BE2C (cell line): ENCODE measurements around the gene VTA1.

Experiments used
- DNase-seq: peaks from one replicate; pipeline ENCODE4 v3.0.0-alpha.2; 2020
- H3K27me3 ChIP-seq: fragments of 250-450 bp; sonication (Bioruptor Pico); 2 replicates; pipeline ENCODE4 v1.5.1; 2020; ENCODE audit warnings: mild to moderate bottlenecking
- H3K36me3 ChIP-seq: fragments of 250-450 bp; sonication (Bioruptor Pico); 2 replicates; pipeline ENCODE4 v1.5.1; 2020; ENCODE audit warnings: mild to moderate bottlenecking
- H3K4me1 ChIP-seq: fragments of 250-450 bp; sonication (Bioruptor Pico); 2 replicates; pipeline ENCODE4 v1.5.1; 2020
- H3K4me3 ChIP-seq: 2 replicates; pipeline ENCODE4 v1.5.1; 2011; ENCODE audit warnings: low read depth, low read length
- H3K9me3 ChIP-seq: fragments of 250-450 bp; sonication (Bioruptor Pico); 2 replicates; pipeline ENCODE4 v1.5.1; 2020
- TF ChIP-seq, protein P1 (sequence below): IDR thresholded peaks from 2 replicates; pipeline ENCODE4 v1.5.1; 2012; ENCODE audit warnings: mild to moderate bottlenecking, low read depth, low read length

Gene VTA1

DNA sequence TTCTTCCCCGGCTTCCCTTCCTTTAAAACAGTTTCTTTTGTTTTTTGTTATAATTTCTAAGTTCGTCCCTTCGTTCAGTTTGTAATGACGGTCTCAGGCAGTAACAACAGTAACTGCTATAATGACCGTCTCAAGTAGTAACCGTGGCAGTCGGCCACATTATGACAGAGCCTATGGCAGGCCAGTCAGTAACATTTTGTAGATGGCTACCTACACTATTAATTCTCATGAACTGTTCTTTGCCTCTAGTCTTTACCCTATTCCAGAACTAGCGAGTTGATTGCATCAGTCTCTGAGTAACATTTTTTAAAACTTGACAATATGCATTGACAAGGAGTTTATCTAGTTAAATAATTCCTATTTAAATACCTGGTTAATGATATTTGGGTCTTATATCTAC lies 111.7 kb downstream of the VTA1 start:
- H3K4me1 ChIP-seq = no peaks in the 10 kb centered on the region
- no peak for DNase-seq
- H3K9me3 ChIP-seq = no peaks in the 10 kb centered on the region
- no peaks in the 10 kb centered on the region for H3K36me3 ChIP-seq
- TF ChIP-seq, protein P1, sequence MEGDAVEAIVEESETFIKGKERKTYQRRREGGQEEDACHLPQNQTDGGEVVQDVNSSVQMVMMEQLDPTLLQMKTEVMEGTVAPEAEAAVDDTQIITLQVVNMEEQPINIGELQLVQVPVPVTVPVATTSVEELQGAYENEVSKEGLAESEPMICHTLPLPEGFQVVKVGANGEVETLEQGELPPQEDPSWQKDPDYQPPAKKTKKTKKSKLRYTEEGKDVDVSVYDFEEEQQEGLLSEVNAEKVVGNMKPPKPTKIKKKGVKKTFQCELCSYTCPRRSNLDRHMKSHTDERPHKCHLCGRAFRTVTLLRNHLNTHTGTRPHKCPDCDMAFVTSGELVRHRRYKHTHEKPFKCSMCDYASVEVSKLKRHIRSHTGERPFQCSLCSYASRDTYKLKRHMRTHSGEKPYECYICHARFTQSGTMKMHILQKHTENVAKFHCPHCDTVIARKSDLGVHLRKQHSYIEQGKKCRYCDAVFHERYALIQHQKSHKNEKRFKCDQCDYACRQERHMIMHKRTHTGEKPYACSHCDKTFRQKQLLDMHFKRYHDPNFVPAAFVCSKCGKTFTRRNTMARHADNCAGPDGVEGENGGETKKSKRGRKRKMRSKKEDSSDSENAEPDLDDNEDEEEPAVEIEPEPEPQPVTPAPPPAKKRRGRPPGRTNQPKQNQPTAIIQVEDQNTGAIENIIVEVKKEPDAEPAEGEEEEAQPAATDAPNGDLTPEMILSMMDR = no peak
- no peaks in the 10 kb centered on the region for H3K27me3 ChIP-seq
- no peak overlapping the region for H3K4me3 ChIP-seq

- no peaks in the 10 kb centered on the region for H3K9me3 ChIP-seq
- H3K36me3 ChIP-seq = no peaks in the 10 kb centered on the region
- DNase-seq = no peak
- H3K27me3 ChIP-seq = no peaks in the 10 kb centered on the region
- no peak overlapping the region for H3K4me3 ChIP-seq
- H3K4me1 ChIP-seq = no peaks in the 10 kb centered on the region
- TF ChIP-seq, protein P1 = no peak
Observed at GRCh38 chr6:142260748-142261147, 113.7 kb downstream of the VTA1 start.

DNA sequence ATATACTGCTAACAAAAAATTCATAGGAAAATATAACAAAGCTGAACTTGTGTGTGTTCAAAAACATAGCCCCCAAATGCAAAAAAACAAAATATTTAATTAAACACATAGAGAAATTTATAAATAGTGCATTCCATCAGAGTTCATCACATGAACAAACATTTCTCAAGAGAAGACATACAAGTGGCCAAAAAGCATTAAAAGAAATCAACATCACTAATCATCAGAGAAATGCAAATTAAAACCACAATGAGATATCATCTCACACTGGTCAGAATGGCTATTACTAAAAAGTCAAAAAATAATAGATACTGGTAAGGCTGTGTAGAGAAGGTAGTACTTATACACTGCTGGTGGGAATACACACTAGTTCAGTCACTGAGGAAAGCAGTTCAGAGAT lies 115.2 kb downstream of the VTA1 start:
- H3K36me3 ChIP-seq = no peaks in the 10 kb centered on the region
- TF ChIP-seq, protein P1 = no peak
- H3K4me3 ChIP-seq = no peak overlapping the region
- no peak for DNase-seq
- H3K27me3 ChIP-seq = no peaks in the 10 kb centered on the region
- no peaks in the 10 kb centered on the region for H3K4me1 ChIP-seq
- no peaks in the 10 kb centered on the region for H3K9me3 ChIP-seq

GRCh38 chr6:142265476-142265875 lies 118.4 kb downstream of the VTA1 start:
- no peaks in the 10 kb centered on the region for H3K4me1 ChIP-seq
- DNase-seq = no peak
- H3K9me3 ChIP-seq = no peaks in the 10 kb centered on the region
- TF ChIP-seq, protein P1 = no peak
- H3K36me3 ChIP-seq = no peaks in the 10 kb centered on the region
- H3K4me3 ChIP-seq = no peak overlapping the region
- no peaks in the 10 kb centered on the region for H3K27me3 ChIP-seq

GRCh38 chr6:142266060-142266459 lies 119.0 kb downstream of the VTA1 start:
- H3K9me3 ChIP-seq = no peaks in the 10 kb centered on the region
- no peaks in the 10 kb centered on the region for H3K36me3 ChIP-seq
- no peak for DNase-seq
- H3K4me3 ChIP-seq = no peak overlapping the region
- no peaks in the 10 kb centered on the region for H3K27me3 ChIP-seq
- TF ChIP-seq, protein P1 = no peak
- H3K4me1 ChIP-seq = no peaks in the 10 kb centered on the region

- no peak for DNase-seq
- Histone ChIP-seq H3K36me3 (no peaks in the 10 kb centered on the region), H3K9me3 (no peaks in the 10 kb centered on the region), H3K4me3 (no peak overlapping the region), H3K27me3 (no peaks in the 10 kb centered on the region), H3K4me1 (no peaks in the 10 kb centered on the region)
- TF ChIP-seq, protein P1 = no peak
Observed at GRCh38 chr6:142271476-142271875, 124.4 kb downstream of the VTA1 start.
